Measurements from ENCODE around the gene MT1B. TPM values are rescaled to one million over a fixed set of nuclear protein-coding genes. Genes with fewer than 3 reads are reported as not detected.

MT1B gene
- total and polyA plus RNA-seq, 2 of the 13 experiments (the other 11 are each of a cell fraction or from before 2014, with no cell fraction given): 0.89 TPM; not detected in 1

GRCh38 chr16:56662357-56663354 lies 11.0 kb downstream of the MT1B start:
- FAIRE-seq: no peak
- TF ChIP-seq, protein P1, sequence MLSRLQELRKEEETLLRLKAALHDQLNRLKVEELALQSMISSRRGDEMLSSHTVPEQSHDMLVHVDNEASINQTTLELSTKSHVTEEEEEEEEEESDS (CRISPR knock-in tag; IDR thresholded peaks at IDR 0.05; ENCODE audit: borderline replicate concordance): no peak
- TF ChIP-seq ZNF607 (CRISPR knock-in tag; IDR thresholded peaks at IDR 0.05; ENCODE audit: borderline replicate concordance) (no peak), ZNF12 (CRISPR knock-in tag; IDR thresholded peaks at IDR 0.05) (no peak), TFE3 (CRISPR knock-in tag; IDR thresholded peaks at IDR 0.05) (no peak), ZNF547 (CRISPR knock-in tag; IDR thresholded peaks at IDR 0.05) (no peak), ZNF550 (CRISPR knock-in tag; IDR thresholded peaks at IDR 0.05; ENCODE audit: borderline replicate concordance) (no peak), SMAD3 (CRISPR knock-in tag; IDR thresholded peaks at IDR 0.05) (no peak), ZNF263 (CRISPR knock-in tag; IDR thresholded peaks at IDR 0.05) (no peak), MZF1 (CRISPR knock-in tag; IDR thresholded peaks at IDR 0.05; ENCODE audit: borderline replicate concordance) (no peak), NFE2 (CRISPR knock-in tag; IDR thresholded peaks at IDR 0.05) (no peak), ZNF10 (CRISPR knock-in tag; IDR thresholded peaks at IDR 0.05; ENCODE audit: borderline replicate concordance, low read depth) (no peak), PAWR (CRISPR knock-in tag; IDR thresholded peaks at IDR 0.05; ENCODE audit: borderline replicate concordance) (no peak), ZNF253 (CRISPR knock-in tag; IDR thresholded peaks at IDR 0.05; ENCODE audit: borderline replicate concordance) (no peak), SMARCE1 (IDR thresholded peaks at IDR 0.05; ENCODE audit: borderline replicate concordance) (no peak), ZNF598 (CRISPR knock-in tag; IDR thresholded peaks at IDR 0.05; ENCODE audit: borderline replicate concordance) (no peak), CHD2 (IDR thresholded peaks at IDR 0.05; ENCODE audit: low read depth, low read length) (no peak)
- no peaks in the 10 kb centered on the region for H4K20me1 ChIP-seq (ENCODE audit: insufficient read depth, low read length)
- POLR2A ChIA-PET: interaction anchor here (0.9 kb wide), 1 partner anchor 56 kb away, joined by 3 read pairs; no protein-coding TSS in a partner anchor
- CTCF ChIA-PET (ENCODE audit: low intra/inter-chr PET ratio, low total read pairs): no interaction called here
- no peaks in the 10 kb centered on the region for H3K36me3 ChIP-seq (replicated peaks in 1 of 2; ENCODE audit: control insufficient read depth in 1 of 2, insufficient read depth in 2 of 2, low read length in 2 of 2)
- H3K79me2 ChIP-seq (ENCODE audit: insufficient read depth, low read length): no peaks in the 10 kb centered on the region
- intact Hi-C loops (cut with micrococcal nuclease; ENCODE audit: unreplicated experiment): no loop called here
- no peaks in the 10 kb centered on the region; a peak in 1 of 5 replicates for H3K27me3 ChIP-seq (ENCODE audit: control insufficient read depth in 1 of 2, insufficient read depth in 2 of 2, low read length in 2 of 2)
- H3K4me2 ChIP-seq (ENCODE audit: low read depth, low read length): no peak overlapping the region
- H3K4me3 ChIP-seq (replicated peaks in 1 of 3; ENCODE audit: insufficient read depth in 1 of 3, low read depth in 2 of 3, low read length in 3 of 3): no peak overlapping the region
- no peak overlapping the region for H3K9ac ChIP-seq (ENCODE audit: insufficient read depth, low read depth, low read length)
- no peak for ATAC-seq
- WGBS (ENCODE audit: low lambda C conversion rate): 76% methylated on average over 39 of the region's 48 CpGs
- H3K9me3 ChIP-seq (ENCODE audit: low read length): no peaks in the 10 kb centered on the region
- no peak overlapping the region for H3K27ac ChIP-seq (ENCODE audit: extremely low read length, insufficient read depth, low read length)
- no peak overlapping the region for H2AFZ ChIP-seq (ENCODE audit: low read length)
- DNase-seq (ENCODE audit: low spot score): no peak
- in situ Hi-C loops (cut with HindIII; ENCODE audit: extremely low pct_ligation_motif_present, low pct_unique_long_range_greater_than_20kb): no loop called here
- H3K4me1 ChIP-seq (ENCODE audit: insufficient read depth, low read length): peaks cover 25% of the 10 kb centered on the region
- no TSS peak for BruUV-seq (replicated peaks)
